ENCODE measurements around the gene SMYD2. TPM values are rescaled to one million over a fixed set of nuclear protein-coding genes. Genes with fewer than 3 reads are reported as not detected.

The SMYD2 gene
- total and polyA plus RNA-seq, 2 experiments from 2014 or later: 3.6 to 5.9 TPM

DNA sequence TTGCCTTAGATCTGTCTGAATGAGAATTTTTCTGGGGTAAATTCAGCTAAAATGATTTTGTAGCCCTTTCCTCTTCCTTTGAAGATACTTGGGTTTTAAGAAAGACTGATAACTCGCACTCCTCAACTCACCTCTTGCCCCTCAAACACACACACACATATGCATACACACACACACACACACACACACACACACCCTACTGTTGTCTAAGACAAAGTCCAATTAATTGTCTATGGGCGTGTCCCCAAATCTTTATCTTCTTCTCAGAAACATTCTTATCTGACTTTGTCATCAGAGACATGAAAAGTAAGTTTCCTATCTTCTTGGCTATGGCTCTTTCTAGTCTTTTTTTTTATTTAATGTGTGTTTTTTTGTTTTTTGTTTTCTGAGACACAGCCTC, 36.1 kb upstream of the SMYD2 start:
- no peaks in the 10 kb centered on the region for H3K79me2 ChIP-seq (replicated peaks; ENCODE audit: insufficient read depth)
- no peaks in the 10 kb centered on the region for H3F3A ChIP-seq (replicated peaks; ENCODE audit: low read depth)
- no peaks in the 10 kb centered on the region for H3K36me3 Mint-ChIP-seq (ENCODE audit: low read depth)
- no peak overlapping the region for H3K4me3 Mint-ChIP-seq
- peaks cover 14% of the 10 kb centered on the region for H3K4me1 Mint-ChIP-seq
- H3K4me2 ChIP-seq: no peak overlapping the region
- no peak overlapping the region for H3K27ac Mint-ChIP-seq
- no peaks in the 10 kb centered on the region for H4K20me1 ChIP-seq (replicated peaks; ENCODE audit: insufficient read depth)
- H2AFZ ChIP-seq: peak overlapping the region; percentile 65; the same call in 1 of the 2 replicates
- H3K36me3 ChIP-seq (ENCODE audit: insufficient read depth): no peaks in the 10 kb centered on the region
- H3K27me3 Mint-ChIP-seq (ENCODE audit: insufficient read depth, low read depth, poor library complexity): peaks cover 8% of the 10 kb centered on the region
- H3K9me3 Mint-ChIP-seq: no peaks in the 10 kb centered on the region
- H3K27me3 ChIP-seq (ENCODE audit: insufficient read depth): no peaks in the 10 kb centered on the region
- H3K9me2 ChIP-seq (ENCODE audit: insufficient read depth): no peaks in the 10 kb centered on the region
- DNase-seq (ENCODE audit: low spot score) (no peak), ATAC-seq (no peak)
- H3K27ac ChIP-seq (ENCODE audit: low read depth): no peak overlapping the region
- TF ChIP-seq, protein P1, sequence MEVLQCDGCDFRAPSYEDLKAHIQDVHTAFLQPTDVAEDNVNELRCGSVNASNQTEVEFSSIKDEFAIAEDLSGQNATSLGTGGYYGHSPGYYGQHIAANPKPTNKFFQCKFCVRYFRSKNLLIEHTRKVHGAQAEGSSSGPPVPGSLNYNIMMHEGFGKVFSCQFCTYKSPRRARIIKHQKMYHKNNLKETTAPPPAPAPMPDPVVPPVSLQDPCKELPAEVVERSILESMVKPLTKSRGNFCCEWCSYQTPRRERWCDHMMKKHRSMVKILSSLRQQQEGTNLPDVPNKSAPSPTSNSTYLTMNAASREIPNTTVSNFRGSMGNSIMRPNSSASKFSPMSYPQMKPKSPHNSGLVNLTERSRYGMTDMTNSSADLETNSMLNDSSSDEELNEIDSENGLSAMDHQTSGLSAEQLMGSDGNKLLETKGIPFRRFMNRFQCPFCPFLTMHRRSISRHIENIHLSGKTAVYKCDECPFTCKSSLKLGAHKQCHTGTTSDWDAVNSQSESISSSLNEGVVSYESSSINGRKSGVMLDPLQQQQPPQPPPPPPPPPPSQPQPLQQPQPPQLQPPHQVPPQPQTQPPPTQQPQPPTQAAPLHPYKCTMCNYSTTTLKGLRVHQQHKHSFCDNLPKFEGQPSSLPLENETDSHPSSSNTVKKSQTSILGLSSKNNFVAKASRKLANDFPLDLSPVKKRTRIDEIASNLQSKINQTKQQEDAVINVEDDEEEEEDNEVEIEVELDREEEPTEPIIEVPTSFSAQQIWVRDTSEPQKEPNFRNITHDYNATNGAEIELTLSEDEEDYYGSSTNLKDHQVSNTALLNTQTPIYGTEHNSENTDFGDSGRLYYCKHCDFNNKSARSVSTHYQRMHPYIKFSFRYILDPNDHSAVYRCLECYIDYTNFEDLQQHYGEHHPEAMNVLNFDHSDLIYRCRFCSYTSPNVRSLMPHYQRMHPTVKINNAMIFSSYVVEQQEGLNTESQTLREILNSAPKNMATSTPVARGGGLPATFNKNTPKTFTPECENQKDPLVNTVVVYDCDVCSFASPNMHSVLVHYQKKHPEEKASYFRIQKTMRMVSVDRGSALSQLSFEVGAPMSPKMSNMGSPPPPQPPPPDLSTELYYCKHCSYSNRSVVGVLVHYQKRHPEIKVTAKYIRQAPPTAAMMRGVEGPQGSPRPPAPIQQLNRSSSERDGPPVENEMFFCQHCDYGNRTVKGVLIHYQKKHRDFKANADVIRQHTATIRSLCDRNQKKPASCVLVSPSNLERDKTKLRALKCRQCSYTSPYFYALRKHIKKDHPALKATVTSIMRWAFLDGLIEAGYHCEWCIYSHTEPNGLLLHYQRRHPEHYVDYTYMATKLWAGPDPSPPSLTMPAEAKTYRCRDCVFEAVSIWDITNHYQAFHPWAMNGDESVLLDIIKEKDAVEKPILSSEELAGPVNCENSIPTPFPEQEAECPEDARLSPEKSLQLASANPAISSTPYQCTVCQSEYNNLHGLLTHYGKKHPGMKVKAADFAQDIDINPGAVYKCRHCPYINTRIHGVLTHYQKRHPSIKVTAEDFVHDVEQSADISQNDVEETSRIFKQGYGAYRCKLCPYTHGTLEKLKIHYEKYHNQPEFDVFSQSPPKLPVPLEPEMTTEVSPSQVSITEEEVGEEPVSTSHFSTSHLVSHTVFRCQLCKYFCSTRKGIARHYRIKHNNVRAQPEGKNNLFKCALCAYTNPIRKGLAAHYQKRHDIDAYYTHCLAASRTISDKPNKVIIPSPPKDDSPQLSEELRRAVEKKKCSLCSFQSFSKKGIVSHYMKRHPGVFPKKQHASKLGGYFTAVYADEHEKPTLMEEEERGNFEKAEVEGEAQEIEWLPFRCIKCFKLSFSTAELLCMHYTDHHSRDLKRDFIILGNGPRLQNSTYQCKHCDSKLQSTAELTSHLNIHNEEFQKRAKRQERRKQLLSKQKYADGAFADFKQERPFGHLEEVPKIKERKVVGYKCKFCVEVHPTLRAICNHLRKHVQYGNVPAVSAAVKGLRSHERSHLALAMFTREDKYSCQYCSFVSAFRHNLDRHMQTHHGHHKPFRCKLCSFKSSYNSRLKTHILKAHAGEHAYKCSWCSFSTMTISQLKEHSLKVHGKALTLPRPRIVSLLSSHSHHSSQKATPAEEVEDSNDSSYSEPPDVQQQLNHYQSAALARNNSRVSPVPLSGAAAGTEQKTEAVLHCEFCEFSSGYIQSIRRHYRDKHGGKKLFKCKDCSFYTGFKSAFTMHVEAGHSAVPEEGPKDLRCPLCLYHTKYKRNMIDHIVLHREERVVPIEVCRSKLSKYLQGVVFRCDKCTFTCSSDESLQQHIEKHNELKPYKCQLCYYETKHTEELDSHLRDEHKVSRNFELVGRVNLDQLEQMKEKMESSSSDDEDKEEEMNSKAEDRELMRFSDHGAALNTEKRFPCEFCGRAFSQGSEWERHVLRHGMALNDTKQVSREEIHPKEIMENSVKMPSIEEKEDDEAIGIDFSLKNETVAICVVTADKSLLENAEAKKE (CRISPR knock-in tag; IDR thresholded peaks at IDR 0.05): no peak
- TF ChIP-seq ZNF331 (CRISPR knock-in tag; IDR thresholded peaks at IDR 0.05; ENCODE audit: low read depth) (no peak), JUNB (IDR thresholded peaks at IDR 0.05; ENCODE audit: unreplicated experiment) (no peak), NANOG (IDR thresholded peaks at IDR 0.05; ENCODE audit: borderline replicate concordance) (no peak)
- peaks cover 16% of the 10 kb centered on the region for H3K4me1 ChIP-seq (ENCODE audit: insufficient read depth)
- H3K4me3 ChIP-seq: no peak overlapping the region

DNA sequence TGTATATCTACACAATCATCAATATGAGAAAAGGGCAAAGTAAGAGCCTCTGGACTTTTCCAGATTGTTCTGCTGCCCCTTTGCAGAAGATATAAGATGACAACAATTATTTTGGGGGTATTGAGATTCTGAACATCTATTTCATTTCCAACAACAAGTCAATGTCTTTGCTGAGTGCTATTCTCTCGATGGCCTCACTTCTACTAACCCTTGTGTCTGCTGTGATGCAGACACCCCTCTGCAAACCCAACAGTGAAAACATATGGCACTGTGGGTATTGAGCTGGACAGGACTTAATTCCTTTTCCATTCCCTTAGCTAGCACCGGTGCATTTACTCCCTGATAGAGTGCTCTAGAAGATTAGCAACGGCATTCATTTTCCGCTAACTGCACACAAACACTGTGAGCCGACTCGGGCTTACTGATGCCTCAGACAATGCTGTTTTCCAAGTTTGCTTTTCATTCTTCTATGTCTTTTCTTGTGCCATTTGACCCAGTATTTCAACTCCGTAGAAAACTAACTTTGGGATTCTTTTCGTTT, 33.4 kb upstream of the SMYD2 start:
- ATAC-seq (no peak), DNase-seq (ENCODE audit: low spot score) (no peak)
- Mint-ChIP-seq H3K27ac (no peak overlapping the region), H3K9me3 (no peaks in the 10 kb centered on the region), H3K36me3 (ENCODE audit: low read depth) (no peaks in the 10 kb centered on the region), H3K27me3 (ENCODE audit: insufficient read depth, low read depth, poor library complexity) (peaks cover 8% of the 10 kb centered on the region), H3K4me1 (peaks cover 16% of the 10 kb centered on the region), H3K4me3 (no peak overlapping the region)
- H3K4me2 ChIP-seq: no peak overlapping the region
- no peak overlapping the region for H3K27ac ChIP-seq (ENCODE audit: low read depth)
- H3K4me1 ChIP-seq (ENCODE audit: insufficient read depth): peaks cover 16% of the 10 kb centered on the region
- H3K27me3 ChIP-seq (ENCODE audit: insufficient read depth): no peaks in the 10 kb centered on the region
- no peaks in the 10 kb centered on the region for H3F3A ChIP-seq (replicated peaks; ENCODE audit: low read depth)
- H3K4me3 ChIP-seq: no peak overlapping the region
- no peaks in the 10 kb centered on the region for H3K9me2 ChIP-seq (ENCODE audit: insufficient read depth)
- no peaks in the 10 kb centered on the region for H3K36me3 ChIP-seq (ENCODE audit: insufficient read depth)
- no peaks in the 10 kb centered on the region for H3K79me2 ChIP-seq (replicated peaks; ENCODE audit: insufficient read depth)
- no peaks in the 10 kb centered on the region for H4K20me1 ChIP-seq (replicated peaks; ENCODE audit: insufficient read depth)
- no peak overlapping the region for H2AFZ ChIP-seq
- TF ChIP-seq ZNF331 (CRISPR knock-in tag; IDR thresholded peaks at IDR 0.05; ENCODE audit: low read depth): no peak
- TF ChIP-seq JUNB (IDR thresholded peaks at IDR 0.05; ENCODE audit: unreplicated experiment): no peak
- no peak for TF ChIP-seq POLR2AphosphoS5 (IDR thresholded peaks at IDR 0.05; ENCODE audit: low read depth)
- TF ChIP-seq EZH2phosphoT487 (IDR thresholded peaks at IDR 0.05; ENCODE audit: unreplicated experiment): no peak
- TF ChIP-seq, protein P2, sequence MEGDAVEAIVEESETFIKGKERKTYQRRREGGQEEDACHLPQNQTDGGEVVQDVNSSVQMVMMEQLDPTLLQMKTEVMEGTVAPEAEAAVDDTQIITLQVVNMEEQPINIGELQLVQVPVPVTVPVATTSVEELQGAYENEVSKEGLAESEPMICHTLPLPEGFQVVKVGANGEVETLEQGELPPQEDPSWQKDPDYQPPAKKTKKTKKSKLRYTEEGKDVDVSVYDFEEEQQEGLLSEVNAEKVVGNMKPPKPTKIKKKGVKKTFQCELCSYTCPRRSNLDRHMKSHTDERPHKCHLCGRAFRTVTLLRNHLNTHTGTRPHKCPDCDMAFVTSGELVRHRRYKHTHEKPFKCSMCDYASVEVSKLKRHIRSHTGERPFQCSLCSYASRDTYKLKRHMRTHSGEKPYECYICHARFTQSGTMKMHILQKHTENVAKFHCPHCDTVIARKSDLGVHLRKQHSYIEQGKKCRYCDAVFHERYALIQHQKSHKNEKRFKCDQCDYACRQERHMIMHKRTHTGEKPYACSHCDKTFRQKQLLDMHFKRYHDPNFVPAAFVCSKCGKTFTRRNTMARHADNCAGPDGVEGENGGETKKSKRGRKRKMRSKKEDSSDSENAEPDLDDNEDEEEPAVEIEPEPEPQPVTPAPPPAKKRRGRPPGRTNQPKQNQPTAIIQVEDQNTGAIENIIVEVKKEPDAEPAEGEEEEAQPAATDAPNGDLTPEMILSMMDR (conservative IDR thresholded peaks at IDR 0.05; ENCODE audit: low read depth in 2 of 2): no peak
- TF ChIP-seq, protein P3, sequence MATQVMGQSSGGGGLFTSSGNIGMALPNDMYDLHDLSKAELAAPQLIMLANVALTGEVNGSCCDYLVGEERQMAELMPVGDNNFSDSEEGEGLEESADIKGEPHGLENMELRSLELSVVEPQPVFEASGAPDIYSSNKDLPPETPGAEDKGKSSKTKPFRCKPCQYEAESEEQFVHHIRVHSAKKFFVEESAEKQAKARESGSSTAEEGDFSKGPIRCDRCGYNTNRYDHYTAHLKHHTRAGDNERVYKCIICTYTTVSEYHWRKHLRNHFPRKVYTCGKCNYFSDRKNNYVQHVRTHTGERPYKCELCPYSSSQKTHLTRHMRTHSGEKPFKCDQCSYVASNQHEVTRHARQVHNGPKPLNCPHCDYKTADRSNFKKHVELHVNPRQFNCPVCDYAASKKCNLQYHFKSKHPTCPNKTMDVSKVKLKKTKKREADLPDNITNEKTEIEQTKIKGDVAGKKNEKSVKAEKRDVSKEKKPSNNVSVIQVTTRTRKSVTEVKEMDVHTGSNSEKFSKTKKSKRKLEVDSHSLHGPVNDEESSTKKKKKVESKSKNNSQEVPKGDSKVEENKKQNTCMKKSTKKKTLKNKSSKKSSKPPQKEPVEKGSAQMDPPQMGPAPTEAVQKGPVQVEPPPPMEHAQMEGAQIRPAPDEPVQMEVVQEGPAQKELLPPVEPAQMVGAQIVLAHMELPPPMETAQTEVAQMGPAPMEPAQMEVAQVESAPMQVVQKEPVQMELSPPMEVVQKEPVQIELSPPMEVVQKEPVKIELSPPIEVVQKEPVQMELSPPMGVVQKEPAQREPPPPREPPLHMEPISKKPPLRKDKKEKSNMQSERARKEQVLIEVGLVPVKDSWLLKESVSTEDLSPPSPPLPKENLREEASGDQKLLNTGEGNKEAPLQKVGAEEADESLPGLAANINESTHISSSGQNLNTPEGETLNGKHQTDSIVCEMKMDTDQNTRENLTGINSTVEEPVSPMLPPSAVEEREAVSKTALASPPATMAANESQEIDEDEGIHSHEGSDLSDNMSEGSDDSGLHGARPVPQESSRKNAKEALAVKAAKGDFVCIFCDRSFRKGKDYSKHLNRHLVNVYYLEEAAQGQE (IDR thresholded peaks at IDR 0.05; ENCODE audit: unreplicated experiment): no peak
- no peak for TF ChIP-seq NANOG (IDR thresholded peaks at IDR 0.05; ENCODE audit: borderline replicate concordance)
- TF ChIP-seq EZH2 (IDR thresholded peaks at IDR 0.05; ENCODE audit: low read depth, unreplicated experiment): no peak
- no peak for TF ChIP-seq CREB1 (CRISPR knock-in tag; IDR thresholded peaks at IDR 0.05; ENCODE audit: low read depth)

All from GM23338 (cell line).